ENCODE data around the gene MAD1L1. TPM values are rescaled to one million over a fixed set of nuclear protein-coding genes. Genes with fewer than 3 reads are reported as not detected.

Gene MAD1L1
- total and polyA plus RNA-seq, 4 donors, result 43.0 to 54.9 (median 49.9) TPM

GRCh38 chr7:1953199-1954190, 279.2 kb downstream of the MAD1L1 start:
- Histone ChIP-seq H3K27ac (ENCODE audit: low read depth in 1 of 2, low read length in 1 of 2) (no peak overlapping the region), H3K4me1 (ENCODE audit: control insufficient read depth in 5 of 5, insufficient read depth in 5 of 5, low read length in 5 of 5) (peaks cover 0 to 7% (median 0%) of the 10 kb centered on the region in 5 donors), H3K36me3 (ENCODE audit: control insufficient read depth in 4 of 4, insufficient read depth in 4 of 4, low read length in 4 of 4) (peaks cover 0 to 9% (median 0%) of the 10 kb centered on the region in 4 donors), H3K9me3 (ENCODE audit: control insufficient read depth in 4 of 4, insufficient read depth in 3 of 4, low read length in 3 of 4) (no peaks in the 10 kb centered on the region), H3K9ac (ENCODE audit: insufficient read depth in 1 of 2, low read length in 2 of 2) (no peak overlapping the region), H3K27me3 (ENCODE audit: control insufficient read depth in 3 of 3, insufficient read depth in 3 of 3, low read length in 2 of 3) (no peaks in the 10 kb centered on the region), H3K4me3 (no peak overlapping the region)
- DNase-seq (no peak), ATAC-seq (ENCODE audit: insufficient read depth, low FRiP score) (no peak)
- no peak for TF ChIP-seq CTCF (IDR thresholded peaks at IDR 0.05; ENCODE audit: control extremely low read depth, extremely low read depth)
- 94 to 95% methylated on average over 45 of the region's 45 CpGs for WGBS, 2 donors

DNA sequence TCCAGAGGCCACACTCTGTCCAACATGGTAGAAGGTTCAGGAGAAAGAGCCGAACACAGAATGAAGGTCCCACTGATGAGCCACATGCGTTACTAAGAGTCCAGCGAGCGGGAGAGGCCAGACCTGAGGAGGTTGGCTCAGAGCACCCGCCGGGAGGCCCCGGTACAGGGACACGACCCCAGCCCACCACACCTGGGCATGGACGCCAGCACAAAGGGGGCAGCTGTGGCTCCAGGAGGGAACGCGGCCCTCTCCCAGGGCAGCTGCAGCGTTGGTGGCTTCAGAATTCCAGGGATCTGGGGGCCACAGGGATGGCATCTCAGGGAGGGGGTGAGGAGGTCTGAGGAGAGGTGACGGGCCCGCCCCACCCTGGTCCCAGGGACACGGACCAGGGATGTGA, 280.0 kb downstream of the MAD1L1 start:
- Histone ChIP-seq H3K4me3 (no peak overlapping the region), H3K9ac (ENCODE audit: insufficient read depth in 1 of 2, low read length in 2 of 2) (no peak overlapping the region), H3K27ac (ENCODE audit: low read depth in 1 of 2, low read length in 1 of 2) (no peak overlapping the region), H3K4me1 (ENCODE audit: control insufficient read depth in 5 of 5, insufficient read depth in 5 of 5, low read length in 5 of 5) (peaks cover 0 to 7% (median 0%) of the 10 kb centered on the region in 5 donors), H3K27me3 (ENCODE audit: control insufficient read depth in 3 of 3, insufficient read depth in 3 of 3, low read length in 2 of 3) (no peaks in the 10 kb centered on the region), H3K9me3 (ENCODE audit: control insufficient read depth in 4 of 4, insufficient read depth in 3 of 4, low read length in 3 of 4) (no peaks in the 10 kb centered on the region), H3K36me3 (ENCODE audit: control insufficient read depth in 4 of 4, insufficient read depth in 4 of 4, low read length in 4 of 4) (peaks cover 0 to 9% (median 0%) of the 10 kb centered on the region in 4 donors)
- DNase-seq (no peak), ATAC-seq (ENCODE audit: insufficient read depth, low FRiP score) (no peak)
- 97% methylated on average over 13 to 15 of the region's 15 CpGs for WGBS, 2 donors
- no peak for TF ChIP-seq CTCF (IDR thresholded peaks at IDR 0.05; ENCODE audit: control extremely low read depth, extremely low read depth)

GRCh38 chr7:1952169-1952760, 280.5 kb downstream of the MAD1L1 start:
- no peak for TF ChIP-seq CTCF (IDR thresholded peaks at IDR 0.05; ENCODE audit: control extremely low read depth, extremely low read depth)
- ATAC-seq (ENCODE audit: insufficient read depth, low FRiP score) (no peak), DNase-seq (no peak)
- H3K27ac ChIP-seq (ENCODE audit: low read depth in 1 of 2, low read length in 1 of 2), result no peak overlapping the region
- H3K4me3 ChIP-seq, result no peak overlapping the region
- no peak overlapping the region for H3K9ac ChIP-seq (ENCODE audit: insufficient read depth in 1 of 2, low read length in 2 of 2)
- 96% methylated on average over 28 of the region's 28 CpGs for WGBS, 2 donors
- H3K27me3 ChIP-seq (ENCODE audit: control insufficient read depth in 3 of 3, insufficient read depth in 3 of 3, low read length in 2 of 3), result no peaks in the 10 kb centered on the region
- peaks cover 0 to 7% (median 0%) of the 10 kb centered on the region in 5 donors for H3K4me1 ChIP-seq (ENCODE audit: control insufficient read depth in 5 of 5, insufficient read depth in 5 of 5, low read length in 5 of 5)
- no peaks in the 10 kb centered on the region for H3K9me3 ChIP-seq (ENCODE audit: control insufficient read depth in 4 of 4, insufficient read depth in 3 of 4, low read length in 3 of 4)
- H3K36me3 ChIP-seq (ENCODE audit: control insufficient read depth in 4 of 4, insufficient read depth in 4 of 4, low read length in 4 of 4), result peaks cover 0 to 7% (median 0%) of the 10 kb centered on the region in 4 donors
